Jurkat, Clone E6-1 (cell line): ENCODE data around the gene LNP1.
"Not testable (repeated sequence)": the region's sequence is repeated elsewhere in the genome, so short reads cannot be mapped to it uniquely, and the experiment has no call there.

ENCODE experiments used
- DNase-seq: peaks from one replicate; pipeline ENCODE4 v3.0.0-alpha.2; 2011; ENCODE audit warnings: low read depth, low spot score
- H3K4me3 ChIP-seq: 2 replicates; pipeline ENCODE4 v1.5.1; 2011; ENCODE audit warnings: mild to moderate bottlenecking, low read length, control low read depth, moderate library complexity

LNP1 gene

GRCh38 chr3:100423611-100424010 is 22.3 kb downstream of the LNP1 start:
- no peak overlapping the region for H3K4me3 ChIP-seq
- no peak for DNase-seq

DNA sequence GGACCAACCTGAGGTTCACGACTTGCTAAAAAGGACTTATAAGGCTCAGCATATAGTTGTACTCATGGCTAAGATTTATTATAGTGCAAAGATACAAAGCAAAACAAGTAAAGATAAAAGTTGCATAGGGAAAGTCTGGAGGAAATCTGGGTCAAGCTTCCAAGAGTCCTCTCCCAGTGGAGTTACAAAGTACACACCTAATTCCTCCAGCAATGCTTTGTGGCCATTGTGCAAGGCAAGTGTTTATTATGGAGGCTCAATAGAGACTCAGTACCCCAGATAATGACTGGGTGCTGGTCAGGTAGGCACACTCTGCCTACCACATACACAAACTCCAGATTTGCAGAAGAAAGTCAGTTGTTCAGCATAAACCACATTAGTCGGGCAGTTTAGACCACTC is 22.9 kb downstream of the LNP1 start:
- DNase-seq, result no peak
- H3K4me3 ChIP-seq, result no peak overlapping the region

- no peak overlapping the region for H3K4me3 ChIP-seq
- no peak for DNase-seq
These were observed 24.0 kb downstream of the LNP1 start for GRCh38 chr3:100425316-100425715.

DNA sequence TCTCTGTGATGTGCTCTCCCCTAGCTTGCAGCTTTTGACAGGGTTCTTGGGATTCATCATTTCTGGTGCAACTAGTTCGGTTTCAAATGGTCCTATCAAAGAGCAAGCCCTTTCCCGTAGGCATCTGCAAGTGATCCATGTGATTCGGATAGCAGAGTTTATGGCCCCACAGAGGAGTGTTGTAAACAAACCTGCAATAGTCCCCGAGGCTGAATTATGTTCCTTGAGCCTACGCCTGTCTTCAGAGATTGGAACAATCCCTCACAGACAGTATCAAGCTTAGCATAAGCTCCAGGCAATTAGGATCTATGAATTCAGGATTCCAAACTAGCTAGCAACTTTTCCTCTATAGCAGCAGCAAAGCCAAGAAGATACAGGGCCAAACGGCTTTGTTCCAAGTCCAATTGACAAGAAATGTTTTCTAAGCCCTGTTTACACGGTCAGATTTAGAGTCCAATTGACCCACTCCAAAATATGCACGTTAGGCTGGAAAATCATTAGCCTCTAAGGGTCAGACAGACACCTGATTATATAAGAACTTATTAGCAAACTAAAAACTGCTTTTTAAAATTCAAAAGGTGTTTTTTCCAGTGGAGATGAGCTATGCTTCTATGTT is 24.8 kb downstream of the LNP1 start:
- DNase-seq, result no peak

GRCh38 chr3:100427699-100428098 is 26.4 kb downstream of the LNP1 start:
- DNase-seq, result no peak
- no peak overlapping the region for H3K4me3 ChIP-seq

More for the DNA sequence above, 24.8 kb downstream of the LNP1 start:
- H3K4me3 ChIP-seq, result no peak overlapping the region

DNA sequence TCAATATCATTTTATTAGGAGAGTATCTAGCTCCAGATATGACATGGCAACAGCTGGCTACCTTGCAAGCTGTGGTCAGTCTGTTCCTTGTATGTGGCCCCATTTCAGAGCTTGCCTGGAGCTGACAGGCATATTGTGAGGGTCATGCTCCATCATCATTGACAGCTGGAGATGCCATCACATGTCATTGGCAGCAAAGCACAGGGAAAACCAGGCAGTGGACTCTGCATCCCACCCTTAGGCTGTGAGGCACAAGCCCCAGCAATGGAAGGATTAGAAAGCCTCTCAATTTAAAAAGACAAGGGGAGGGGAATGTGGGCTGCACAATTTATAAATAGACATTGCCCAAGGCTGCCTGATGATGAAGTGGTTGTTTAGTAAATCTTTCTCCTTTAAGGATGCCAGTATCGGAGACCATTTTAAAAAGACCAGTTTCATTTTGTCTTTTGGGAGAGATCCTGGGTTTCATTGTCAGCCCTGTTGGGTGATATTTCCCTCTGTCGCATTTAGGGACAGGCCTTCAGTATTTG is 27.9 kb downstream of the LNP1 start:
- no peak overlapping the region for H3K4me3 ChIP-seq
- DNase-seq, result no peak

DNA sequence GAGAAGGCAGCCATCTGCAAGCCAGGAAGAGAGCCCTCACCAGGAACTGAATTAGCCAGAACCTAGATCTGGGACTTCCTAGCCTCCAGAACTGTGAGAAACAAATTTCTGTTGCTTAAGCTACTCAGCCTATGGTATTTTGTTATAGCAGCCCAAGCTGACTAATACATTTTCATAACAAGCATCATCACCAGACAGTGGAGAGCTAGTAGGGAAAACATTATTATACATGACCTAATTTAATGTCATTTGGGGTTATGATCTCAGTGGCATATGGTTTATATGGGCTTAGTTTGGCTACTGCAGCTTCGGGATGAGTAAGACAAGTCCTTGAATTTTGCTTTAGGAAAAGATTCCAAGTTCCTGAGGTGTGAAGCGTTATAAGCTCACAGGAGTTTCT is 35.6 kb downstream of the LNP1 start:
- no peak overlapping the region for H3K4me3 ChIP-seq
- DNase-seq, result no peak

- H3K4me3 ChIP-seq, result no peak overlapping the region
- DNase-seq, result no peak
These were observed 36.6 kb downstream of the LNP1 start for GRCh38 chr3:100437721-100438622.

- no peak for DNase-seq
- H3K4me3 ChIP-seq, result no peak overlapping the region
These were observed 37.3 kb downstream of the LNP1 start for GRCh38 chr3:100438623-100438974.

DNA sequence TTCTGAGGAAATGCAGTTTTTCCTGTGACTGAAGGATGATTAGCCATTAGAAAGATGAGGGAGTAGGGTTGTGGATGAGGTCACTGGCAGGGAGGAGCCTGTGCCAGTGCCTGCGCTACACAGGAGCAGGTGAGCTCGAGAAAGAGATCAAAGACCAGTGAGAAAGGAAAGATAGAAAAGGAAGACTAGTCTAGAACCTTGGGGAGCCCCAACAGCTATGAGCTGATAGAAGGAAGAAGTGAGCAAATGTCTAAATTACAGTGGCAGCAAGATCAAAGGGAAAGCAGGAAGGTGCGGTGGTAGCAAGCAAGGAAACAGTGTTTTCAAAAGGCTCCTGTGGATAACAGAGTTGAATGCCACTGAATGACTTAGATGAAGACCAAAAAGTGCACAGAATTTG is 39.6 kb downstream of the LNP1 start:
- no peak overlapping the region for H3K4me3 ChIP-seq
- DNase-seq, result peak; percentile 65

- no peak for DNase-seq
- H3K4me3 ChIP-seq, result no peak overlapping the region
These were observed 42.4 kb downstream of the LNP1 start for GRCh38 chr3:100443690-100444089.

GRCh38 chr3:100447067-100447466 is 45.7 kb downstream of the LNP1 start:
- H3K4me3 ChIP-seq, DNase-seq: not testable (repeated sequence)

GRCh38 chr3:100448079-100448478 is 46.7 kb downstream of the LNP1 start:
- no peak overlapping the region for H3K4me3 ChIP-seq
- no peak for DNase-seq

DNA sequence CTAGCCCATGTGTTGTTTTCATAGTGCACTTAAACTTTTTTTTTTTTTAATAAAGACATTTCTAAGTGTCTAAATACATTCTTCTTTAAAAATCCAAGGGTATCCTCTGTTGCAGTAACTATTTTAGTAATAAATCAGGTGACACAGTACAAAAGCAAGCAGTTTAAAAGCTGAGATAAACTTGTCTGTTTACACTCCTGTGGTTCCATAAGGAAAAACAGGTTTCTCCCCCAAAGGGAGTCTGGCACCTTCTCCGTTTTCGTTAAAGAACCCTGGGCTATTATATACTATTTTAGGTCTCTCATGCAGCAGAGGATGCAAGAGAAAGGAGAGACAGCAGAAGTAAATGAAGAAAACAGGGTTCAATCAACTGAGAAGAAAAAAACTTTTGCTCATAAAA is 47.9 kb downstream of the LNP1 start:
- no peak for DNase-seq
- H3K4me3 ChIP-seq, result no peak overlapping the region

DNA sequence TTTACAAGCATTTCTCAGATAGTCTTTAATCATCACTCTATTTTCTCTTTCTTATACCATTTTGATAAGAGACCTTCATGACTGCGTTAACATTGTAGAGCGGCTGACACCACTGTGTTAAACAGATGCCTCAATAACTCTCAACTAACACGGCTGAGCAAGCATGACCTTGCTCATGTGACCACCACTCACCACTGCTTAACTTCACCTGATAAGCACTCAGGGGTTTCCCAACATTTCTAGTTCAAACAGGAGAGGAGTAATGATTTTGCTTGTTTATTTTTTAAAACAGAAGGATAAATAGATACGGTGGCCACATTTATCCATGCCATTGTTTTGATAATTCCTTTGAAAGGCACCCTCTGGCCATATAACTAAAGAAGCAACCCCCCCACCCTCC is 53.3 kb downstream of the LNP1 start:
- no peak for DNase-seq
- no peak overlapping the region for H3K4me3 ChIP-seq

DNA sequence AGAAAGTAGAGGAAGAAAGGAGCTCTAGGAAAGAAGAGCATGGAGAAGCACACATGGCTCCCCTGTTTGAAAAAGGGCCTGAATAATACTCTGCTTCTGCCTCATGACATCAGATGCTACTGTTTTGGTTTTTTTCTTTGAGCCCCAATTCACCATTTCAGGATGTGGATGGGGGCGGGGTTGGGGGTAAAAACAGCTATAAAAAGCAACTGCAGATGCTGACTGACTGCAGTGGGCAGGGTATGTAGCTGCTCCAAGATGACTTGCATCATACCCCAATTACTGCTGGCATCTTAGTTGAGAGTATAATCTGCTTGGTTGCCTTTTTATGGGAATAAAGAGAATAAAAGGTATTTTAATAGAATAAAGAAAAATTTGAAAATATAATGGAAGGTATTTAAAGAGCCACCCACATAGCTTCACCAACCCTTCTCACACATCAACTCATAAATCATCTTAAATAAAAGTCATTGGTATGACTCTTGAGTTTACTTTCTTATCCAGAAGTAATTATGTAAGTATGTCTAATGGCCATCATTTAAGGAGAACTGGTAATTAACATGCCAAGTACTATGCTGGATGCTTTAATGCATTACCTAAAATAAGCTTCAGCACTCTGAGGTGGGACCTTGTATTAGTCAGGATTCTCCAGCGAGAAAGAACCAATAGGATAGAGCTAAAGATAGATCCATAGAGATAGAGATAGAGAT is 54.7 kb downstream of the LNP1 start:
- peak; percentile 14 for DNase-seq
- no peak overlapping the region for H3K4me3 ChIP-seq

- no peak for DNase-seq
- no peak overlapping the region for H3K4me3 ChIP-seq
These were observed 55.4 kb downstream of the LNP1 start for GRCh38 chr3:100456745-100457144.

DNA sequence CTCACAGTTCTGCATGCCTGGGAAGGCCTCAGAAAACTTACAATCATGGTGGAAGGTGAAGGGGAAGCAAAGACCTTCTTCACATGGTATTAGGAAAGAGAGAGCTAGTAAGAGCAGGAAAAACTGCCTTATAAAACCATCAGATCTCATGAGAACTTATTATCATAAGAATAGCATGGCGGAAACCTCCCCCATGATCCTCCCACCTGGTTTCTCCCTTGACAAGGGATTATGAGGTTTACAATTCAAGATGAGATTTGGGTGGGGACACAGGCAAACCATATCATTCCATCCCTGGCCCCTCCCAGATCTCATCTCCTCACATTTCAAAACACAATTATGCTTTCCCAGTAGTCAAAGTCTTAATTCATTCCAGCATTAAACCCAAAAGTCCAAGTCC is 56.5 kb downstream of the LNP1 start:
- H3K4me3 ChIP-seq, result no peak overlapping the region
- DNase-seq, result no peak

DNA sequence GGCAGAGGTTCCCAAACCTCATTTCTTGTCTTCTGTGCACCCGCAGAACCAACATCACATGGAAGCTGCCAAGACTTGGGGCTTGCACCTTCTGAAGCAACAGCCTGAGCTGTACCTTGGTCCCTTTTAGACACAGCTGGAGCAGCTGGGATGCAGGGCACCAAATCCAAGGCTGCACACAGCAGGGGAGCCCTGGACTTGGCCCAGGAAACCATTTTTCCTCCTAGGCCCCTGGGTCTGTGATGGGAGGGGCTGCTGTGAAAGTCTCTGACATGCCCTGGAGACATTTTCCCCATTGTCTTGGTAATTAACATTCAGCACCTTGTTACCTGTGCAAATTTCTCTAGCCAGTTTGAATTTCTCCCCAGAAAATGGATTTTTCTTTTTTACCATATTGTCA is 57.5 kb downstream of the LNP1 start:
- no peak for DNase-seq
- no peak overlapping the region for H3K4me3 ChIP-seq

DNA sequence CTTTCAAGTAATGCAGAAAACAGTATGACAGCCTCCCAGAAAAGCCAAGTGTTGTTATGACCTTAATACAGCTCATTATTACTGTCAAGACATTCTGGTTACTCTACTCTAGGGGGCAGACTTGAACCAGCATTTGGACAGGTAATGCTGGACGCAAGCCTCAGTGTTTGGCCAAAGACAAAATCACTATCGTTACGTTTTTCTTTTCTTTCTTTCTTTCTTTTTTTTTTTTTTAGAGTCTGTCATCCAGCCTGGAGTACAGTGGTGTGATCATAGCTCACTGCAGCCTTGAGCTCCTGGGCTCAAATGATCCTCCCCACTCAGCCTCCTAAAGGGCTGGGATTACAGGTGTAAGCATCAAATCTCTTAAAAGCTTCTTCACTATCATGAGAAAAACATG is 61.7 kb downstream of the LNP1 start:
- H3K4me3 ChIP-seq, result no peak overlapping the region
- DNase-seq, result peak; percentile 27
